Measurements from ENCODE around the gene ZNF346.
A peak's percentile ranks its signal among the peaks of the same experiment; 100 is the strongest.

ZNF346 gene

DNA sequence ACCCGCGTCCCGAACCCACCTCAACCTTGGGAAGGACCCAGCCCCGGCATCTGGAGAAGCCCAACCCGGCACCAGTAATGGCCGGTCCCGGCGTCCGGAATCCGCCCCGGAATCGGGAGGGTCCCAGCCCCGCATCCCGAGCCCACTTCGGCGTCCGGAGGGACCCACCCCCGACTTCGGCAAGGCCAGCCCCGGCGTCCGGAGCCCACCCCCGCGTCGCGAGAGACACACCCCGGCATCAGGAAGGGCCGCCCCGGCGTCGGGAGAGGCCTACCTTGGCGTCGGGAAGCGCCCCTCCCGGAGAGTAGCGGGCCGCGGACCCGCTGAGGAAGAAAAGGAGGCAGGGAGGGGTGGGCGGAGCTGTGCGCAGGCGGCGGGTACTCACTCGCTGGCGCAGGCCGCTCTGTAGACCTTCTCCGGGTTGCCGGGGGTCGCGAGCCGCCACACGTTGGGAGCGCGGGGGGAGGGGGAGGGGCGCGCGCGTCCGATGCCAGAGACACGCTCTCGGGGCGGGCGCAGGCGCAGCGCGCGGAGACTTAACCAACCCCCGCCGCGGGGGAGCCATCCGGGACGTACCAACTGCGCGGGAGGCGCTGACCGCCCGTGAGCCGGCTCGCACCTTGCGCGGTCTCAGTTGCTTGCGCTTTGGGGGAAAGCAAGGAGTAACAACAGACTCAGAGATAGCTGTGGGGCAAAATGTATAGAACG, 16.1 kb upstream of the ZNF346 start, which contains the start of gene UIMC1:
Gene UIMC1, minus strand, starts transcription at position 515 of the 708 bp plus-strand sequence. CDS start 24,164 bp downstream, outside the sequence.
- ChIA-PET CTCF (interaction anchor here (0.7 to 1.4 kb wide), 4 partner anchors 9 to 79 kb away, joined by 3 read pairs; no protein-coding TSS in a partner anchor), POLR2A (interaction anchor here (0.7 to 3.6 kb wide), 5 partner anchors 10 to 21 kb away, joined by 3 to 14 read pairs (median 7); partner anchors contain the start of gene ZNF346)
- H3K4me1 ChIP-seq (ENCODE audit: control insufficient read depth, insufficient read depth, low read length) = peaks cover 14% of the 10 kb centered on the region
- no peaks in the 10 kb centered on the region for H3K9me3 ChIP-seq (ENCODE audit: control insufficient read depth, insufficient read depth, low read depth, low read length)
- H3K4me3 ChIP-seq (ENCODE audit: low read depth, low read length) = peak within 1 kb of the TSS; percentile 66
- H3K36me3 ChIP-seq (ENCODE audit: control insufficient read depth in 2 of 2, insufficient read depth in 1 of 2, low read length in 2 of 2) = no peaks in the 10 kb centered on the region; a peak in 1 of 3 replicates
- peak within 1 kb of the TSS; percentile 83 for H3K27ac ChIP-seq (ENCODE audit: extremely low read depth, low read depth, low read length)
- peak; percentile 77; the same call in 1 of the 2 replicates for TF ChIP-seq ZNF704 (tag by site-specific recombination; IDR thresholded peaks at IDR 0.05)
- no peak for TF ChIP-seq ZNF792 (tag by site-specific recombination; IDR thresholded peaks at IDR 0.05)
- no peak; the same call in 1 of the 2 replicates for TF ChIP-seq ZNF169 (tag by site-specific recombination; IDR thresholded peaks at IDR 0.05)
- peak; percentile 55; the same call in 1 of the 2 replicates for TF ChIP-seq CTCF (tag by site-specific recombination; IDR thresholded peaks at IDR 0.05)
- TF ChIP-seq ZNF600 (tag by site-specific recombination; IDR thresholded peaks at IDR 0.05) = no peak; the same call in 1 of the 2 replicates
- TF ChIP-seq, protein P1, sequence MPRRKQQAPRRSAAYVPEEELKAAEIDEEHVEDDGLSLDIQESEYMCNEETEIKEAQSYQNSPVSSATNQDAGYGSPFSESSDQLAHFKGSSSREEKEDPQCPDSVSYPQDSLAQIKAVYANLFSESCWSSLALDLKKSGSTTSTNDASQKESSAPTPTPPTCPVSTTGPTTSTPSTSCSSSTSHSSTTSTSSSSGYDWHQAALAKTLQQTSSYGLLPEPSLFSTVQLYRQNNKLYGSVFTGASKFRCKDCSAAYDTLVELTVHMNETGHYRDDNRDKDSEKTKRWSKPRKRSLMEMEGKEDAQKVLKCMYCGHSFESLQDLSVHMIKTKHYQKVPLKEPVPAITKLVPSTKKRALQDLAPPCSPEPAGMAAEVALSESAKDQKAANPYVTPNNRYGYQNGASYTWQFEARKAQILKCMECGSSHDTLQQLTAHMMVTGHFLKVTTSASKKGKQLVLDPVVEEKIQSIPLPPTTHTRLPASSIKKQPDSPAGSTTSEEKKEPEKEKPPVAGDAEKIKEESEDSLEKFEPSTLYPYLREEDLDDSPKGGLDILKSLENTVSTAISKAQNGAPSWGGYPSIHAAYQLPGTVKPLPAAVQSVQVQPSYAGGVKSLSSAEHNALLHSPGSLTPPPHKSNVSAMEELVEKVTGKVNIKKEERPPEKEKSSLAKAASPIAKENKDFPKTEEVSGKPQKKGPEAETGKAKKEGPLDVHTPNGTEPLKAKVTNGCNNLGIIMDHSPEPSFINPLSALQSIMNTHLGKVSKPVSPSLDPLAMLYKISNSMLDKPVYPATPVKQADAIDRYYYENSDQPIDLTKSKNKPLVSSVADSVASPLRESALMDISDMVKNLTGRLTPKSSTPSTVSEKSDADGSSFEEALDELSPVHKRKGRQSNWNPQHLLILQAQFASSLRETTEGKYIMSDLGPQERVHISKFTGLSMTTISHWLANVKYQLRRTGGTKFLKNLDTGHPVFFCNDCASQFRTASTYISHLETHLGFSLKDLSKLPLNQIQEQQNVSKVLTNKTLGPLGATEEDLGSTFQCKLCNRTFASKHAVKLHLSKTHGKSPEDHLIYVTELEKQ (tag by site-specific recombination; IDR thresholded peaks at IDR 0.05; ENCODE audit: borderline replicate concordance) = no peak; the same call in 1 of the 2 replicates
- TF ChIP-seq SETDB1 (IDR thresholded peaks at IDR 0.05; ENCODE audit: insufficient read length, low read length) = no peak
- TF ChIP-seq ZNF501 (tag by site-specific recombination; IDR thresholded peaks at IDR 0.05) = peak; percentile 90
- TF ChIP-seq ZBTB21 (tag by site-specific recombination; IDR thresholded peaks at IDR 0.05) = 0 out of 2 replicates have a peak, but pooled peaks have one; percentile 40
- TF ChIP-seq ZNF48 (tag by site-specific recombination; IDR thresholded peaks at IDR 0.05) = no peak
- no peak for TF ChIP-seq GLI4 (tag by site-specific recombination; IDR thresholded peaks at IDR 0.05)
- TF ChIP-seq ZNF10 (tag by site-specific recombination; IDR thresholded peaks at IDR 0.05) = no peak
- peak; percentile 79 for TF ChIP-seq YY1 (tag by site-specific recombination; IDR thresholded peaks at IDR 0.05)
- peak; percentile 73; the same call in 1 of the 2 replicates for TF ChIP-seq KLF1 (tag by site-specific recombination; IDR thresholded peaks at IDR 0.05)
- TF ChIP-seq ZNF391 (tag by site-specific recombination; IDR thresholded peaks at IDR 0.05; ENCODE audit: borderline replicate concordance, low read depth) = no peak; the same call in 1 of the 2 replicates
- no peak for TF ChIP-seq ZNF311 (tag by site-specific recombination; IDR thresholded peaks at IDR 0.05; ENCODE audit: borderline replicate concordance)
- peak; percentile 94 for TF ChIP-seq SP2 (tag by site-specific recombination; IDR thresholded peaks at IDR 0.05)
- no peak for TF ChIP-seq ZNF791 (tag by site-specific recombination; IDR thresholded peaks at IDR 0.05)
- TF ChIP-seq ZNF488 (tag by site-specific recombination; IDR thresholded peaks at IDR 0.05) = no peak
- TF ChIP-seq, protein P2, sequence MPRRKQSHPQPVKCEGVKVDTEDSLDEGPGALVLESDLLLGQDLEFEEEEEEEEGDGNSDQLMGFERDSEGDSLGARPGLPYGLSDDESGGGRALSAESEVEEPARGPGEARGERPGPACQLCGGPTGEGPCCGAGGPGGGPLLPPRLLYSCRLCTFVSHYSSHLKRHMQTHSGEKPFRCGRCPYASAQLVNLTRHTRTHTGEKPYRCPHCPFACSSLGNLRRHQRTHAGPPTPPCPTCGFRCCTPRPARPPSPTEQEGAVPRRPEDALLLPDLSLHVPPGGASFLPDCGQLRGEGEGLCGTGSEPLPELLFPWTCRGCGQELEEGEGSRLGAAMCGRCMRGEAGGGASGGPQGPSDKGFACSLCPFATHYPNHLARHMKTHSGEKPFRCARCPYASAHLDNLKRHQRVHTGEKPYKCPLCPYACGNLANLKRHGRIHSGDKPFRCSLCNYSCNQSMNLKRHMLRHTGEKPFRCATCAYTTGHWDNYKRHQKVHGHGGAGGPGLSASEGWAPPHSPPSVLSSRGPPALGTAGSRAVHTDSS (tag by site-specific recombination; IDR thresholded peaks at IDR 0.05) = peak; percentile 28; the same call in 1 of the 2 replicates
- TF ChIP-seq KLF8 (tag by site-specific recombination; IDR thresholded peaks at IDR 0.05) = peak; percentile 92
- TF ChIP-seq, protein P3, sequence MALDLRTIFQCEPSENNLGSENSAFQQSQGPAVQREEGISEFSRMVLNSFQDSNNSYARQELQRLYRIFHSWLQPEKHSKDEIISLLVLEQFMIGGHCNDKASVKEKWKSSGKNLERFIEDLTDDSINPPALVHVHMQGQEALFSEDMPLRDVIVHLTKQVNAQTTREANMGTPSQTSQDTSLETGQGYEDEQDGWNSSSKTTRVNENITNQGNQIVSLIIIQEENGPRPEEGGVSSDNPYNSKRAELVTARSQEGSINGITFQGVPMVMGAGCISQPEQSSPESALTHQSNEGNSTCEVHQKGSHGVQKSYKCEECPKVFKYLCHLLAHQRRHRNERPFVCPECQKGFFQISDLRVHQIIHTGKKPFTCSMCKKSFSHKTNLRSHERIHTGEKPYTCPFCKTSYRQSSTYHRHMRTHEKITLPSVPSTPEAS (tag by site-specific recombination; IDR thresholded peaks at IDR 0.05) = no peak
- peak; percentile 62 for TF ChIP-seq ZNF596 (tag by site-specific recombination; IDR thresholded peaks at IDR 0.05)
- TF ChIP-seq ELK4 (IDR thresholded peaks at IDR 0.05; ENCODE audit: borderline replicate concordance, low read depth, low read length) = no peak
- peak; percentile 100 for TF ChIP-seq ZNF350 (tag by site-specific recombination; IDR thresholded peaks at IDR 0.05)
- TF ChIP-seq OVOL3 (tag by site-specific recombination; IDR thresholded peaks at IDR 0.05) = peak; percentile 38; the same call in 1 of the 2 replicates

All from HEK293 (cell line).